K562 (cell line): ENCODE results near the gene CCDC196. TPM values are rescaled to one million over a fixed set of nuclear protein-coding genes. Genes with fewer than 3 reads are reported as not detected.

Experiments
- ATAC-seq: fragments of 200-7000 bp; cut with Tn5 transposase; 3 replicates; pipeline ENCODE4 v1.9.1; 2020; ENCODE audit warnings: moderate library complexity
- BruUV-seq: library from RNA; stranded (reverse); fragments of 400-500 nt; replicated peaks from 2 replicates; lab custom pipeline; 2021; lab: Mats Ljungman, UMichigan
- CTCF ChIA-PET: fragments of 300-600 bp; formaldehyde crosslinking; extraction: SDS; loops from one replicate; lab custom pipeline; 2021; ENCODE audit warnings: low intra/inter-chr PET ratio; lab: Yijun Ruan, JAX
- POLR2A ChIA-PET: fragments of 300-600, 350-650 bp; sonication (Branson Sonifier 250); formaldehyde crosslinking; extraction: SDS; loops from one replicate; lab custom pipeline; 2021; ENCODE audit warnings: antibody characterized with exemption, inconsistent platforms; lab: Yijun Ruan, JAX
- DNase-seq, 4 experiments: peaks; one replicate each; pipeline versions ENCODE4 v3.0.0 to v3.0.0-alpha.2; 2011 to 2018; ENCODE audit warnings: low spot score in 3 of 4, mixed read lengths in 3 of 4; ENCODE audit errors: extremely low read depth in 1 of 4
- FAIRE-seq: peaks from 2 replicates; lab custom pipeline; 2011; peaks lifted over from hg19 to GRCh38; lab: Jason Lieb, UNC
- H2AFZ ChIP-seq: 2 replicates; pipeline ENCODE4 v1.6.0; 2011; ENCODE audit warnings: low read depth, low read length, control low read depth, inconsistent platforms
- H3K27ac ChIP-seq: fragments of 200-600 bp; 3 replicates; pipeline ENCODE4 v1.8.0; 2011; ENCODE audit warnings: low read depth, mild to moderate bottlenecking, control low read depth, inconsistent platforms, low read length, moderate library complexity, mixed read lengths; ENCODE audit errors: extremely low read depth
- H3K27me3 ChIP-seq, 2 experiments: fragments of 300-600 bp in 1 of 2; 2 replicates in 1 of 2; 3 replicates in 1 of 2; pipeline versions ENCODE4 v1.6.0 to v1.8.0; 2011; ENCODE audit warnings: inconsistent platforms in 2 of 2, low read length in 2 of 2, mild to moderate bottlenecking in 1 of 2, mixed read lengths in 1 of 2, moderate library complexity in 1 of 2; ENCODE audit not compliant: control insufficient read depth in 2 of 2, insufficient read depth in 2 of 2
- H3K36me3 ChIP-seq: fragments of 300-600 bp; 3 replicates; pipeline ENCODE4 v1.8.0; 2011; ENCODE audit warnings: mild to moderate bottlenecking, low read length, inconsistent platforms; ENCODE audit not compliant: control insufficient read depth, insufficient read depth
- H3K4me1 ChIP-seq, 2 experiments: fragments of 200-600 bp in 1 of 2; replicated peaks in 1 of 2; 2 replicates in 1 of 2; 3 replicates in 1 of 2; pipeline versions ENCODE4 v1.5.1 to v1.8.0; 2011; ENCODE audit warnings: inconsistent platforms in 2 of 2, low read length in 2 of 2, mild to moderate bottlenecking in 1 of 2, mixed read lengths in 1 of 2, moderate library complexity in 1 of 2; ENCODE audit not compliant: control insufficient read depth in 2 of 2, insufficient read depth in 2 of 2
- H3K4me2 ChIP-seq: 2 replicates; pipeline ENCODE4 v1.6.1; 2011; ENCODE audit warnings: low read length, control low read depth, inconsistent platforms, mixed read lengths; ENCODE audit not compliant: insufficient read depth
- H3K4me3 ChIP-seq: fragments of 200-600 bp; sonication (generic), shearing (Covaris generic); 2 replicates; pipeline ENCODE4 v1.5.1; 2016; ENCODE audit warnings: control low read depth, inconsistent platforms
- H3K79me2 ChIP-seq: fragments of 200-600 bp; 3 replicates; pipeline ENCODE4 v1.8.0; 2011; ENCODE audit warnings: low read length, inconsistent platforms; ENCODE audit not compliant: control insufficient read depth, insufficient read depth
- H3K9ac ChIP-seq, 2 experiments: 2 replicates each; pipeline versions ENCODE4 v1.6.0 to v1.6.1; 2011; ENCODE audit warnings: low read depth in 2 of 2, low read length in 2 of 2, control low read depth in 1 of 2, inconsistent platforms in 1 of 2, mild to moderate bottlenecking in 1 of 2, mixed read lengths in 1 of 2; ENCODE audit not compliant: insufficient read depth in 1 of 2
- H3K9me1 ChIP-seq: one replicate; pipeline ENCODE4 v1.6.0; 2011; ENCODE audit warnings: inconsistent platforms, mild to moderate bottlenecking, low read length, moderate library complexity; ENCODE audit not compliant: control insufficient read depth, insufficient read depth
- H3K9me3 ChIP-seq: replicated peaks from 2 replicates; pipeline ENCODE4 v1.5.1; 2011; ENCODE audit warnings: low read depth, low read length, inconsistent platforms; ENCODE audit not compliant: control insufficient read depth, insufficient read depth
- H4K20me1 ChIP-seq: replicated peaks from 2 replicates; pipeline ENCODE4 v1.6.1; 2011; ENCODE audit warnings: low read length, inconsistent platforms, mixed read lengths; ENCODE audit not compliant: control insufficient read depth, insufficient read depth
- GABPB2 ChIP-seq: fragments of 250-450 bp; sonication (Bioruptor Pico); conservative IDR thresholded peaks from 2 replicates; pipeline ENCODE4 v1.5.1; 2021; ENCODE audit warnings: mild to moderate bottlenecking
- HNRNPLL ChIP-seq: fragments of 200-400 bp; formaldehyde crosslinking; IDR thresholded peaks from 2 replicates; pipeline ENCODE4 v1.6.1; 2017; ENCODE audit warnings: low read length, low read depth, mild to moderate bottlenecking; ENCODE audit not compliant: poor library complexity, severe bottlenecking
- MCM2 ChIP-seq: fragments of 450-650 bp; IDR thresholded peaks from 2 replicates; pipeline ENCODE4 v1.6.1; 2017; ENCODE audit warnings: low read depth, mild to moderate bottlenecking
- NCOA4 ChIP-seq: fragments of 450-650 bp; IDR thresholded peaks from 2 replicates; pipeline ENCODE4 v1.6.1; 2018; ENCODE audit warnings: mild to moderate bottlenecking; ENCODE audit not compliant: partially characterized antibody
- RB1 ChIP-seq: fragments of 450-650 bp; IDR thresholded peaks from 2 replicates; pipeline ENCODE4 v1.6.1; 2017; ENCODE audit warnings: low read depth, mild to moderate bottlenecking
- RBM22 ChIP-seq: fragments of 200-400 bp; formaldehyde crosslinking; IDR thresholded peaks from 2 replicates; pipeline ENCODE4 v1.6.1; 2018; ENCODE audit warnings: low read length, low read depth; ENCODE audit not compliant: poor library complexity, severe bottlenecking
- SNIP1 ChIP-seq: fragments of 450-650 bp; IDR thresholded peaks from 2 replicates; pipeline ENCODE4 v1.7.1; 2017; ENCODE audit warnings: low read depth, mild to moderate bottlenecking
- TAF15 ChIP-seq: fragments of 200-400 bp; formaldehyde crosslinking; IDR thresholded peaks from 2 replicates; pipeline ENCODE4 v1.6.1; 2017; ENCODE audit warnings: mild to moderate bottlenecking, low read depth, low read length, moderate library complexity
- ZBTB34 ChIP-seq: fragments of 250-450 bp; sonication (Bioruptor Pico); IDR thresholded peaks from 2 replicates; pipeline ENCODE4 v1.8.0; 2021; ENCODE audit warnings: mild to moderate bottlenecking, moderate library complexity
- ZNF263 ChIP-seq: sonication (generic); formaldehyde crosslinking; IDR thresholded peaks from 2 replicates; pipeline ENCODE4 v1.8.0; 2022; ENCODE audit warnings: mild to moderate bottlenecking, missing genetic modification reagents, borderline replicate concordance
- WGBS: fragments of 100-300 bp; shearing (Covaris generic); methylation state at CpG from one replicate; pipeline ENCODE4 v1.1.6; 2016; ENCODE audit warnings: low coverage, mixed read lengths; ENCODE audit not compliant: insufficient coverage; ENCODE audit errors: missing lambda C conversion rate; 5-methylcytosine and 5-hydroxymethylcytosine counted together
- in situ Hi-C: fragments of 300-500 bp; cut with MboI; formaldehyde crosslinking; loops from 4 replicates; pipeline ENCODE4 v1.15.0; 2018; ENCODE audit warnings: inconsistent platforms, mixed read lengths
- intact Hi-C: fragments of 100-400 bp; cut with micrococcal nuclease; formaldehyde crosslinking; loops from 2 replicates; pipeline ENCODE4 v1.14.2; 2022
- polyA plus RNA-seq, 8 experiments: library from polyadenylated mRNA; depleted of rRNA in 4 of 8; stranded (reverse) in 5 of 8; unstranded in 3 of 8; fragments of >200 nt; fragmentation: Nextera tagmentation in 2 of 8; fragmentation: Illumina TruSeq in 1 of 8; extraction: Ambion mirVana in 2 of 8; extraction: Trizol in 1 of 8; gene quantifications; 2 replicates each; pipeline versions ENCODE4 v1.2.1 to v1.2.3, GENCODE V29; 2011 to 2014; ENCODE audit warnings: inconsistent platforms in 1 of 8, missing spikeins in 1 of 8
- total RNA-seq, 7 experiments: library from RNA; depleted of rRNA in 6 of 7; stranded (reverse); fragments of >200 nt in 6 of 7; fragmentation: Illumina TruSeq in 2 of 7; extraction: Trizol in 2 of 7; gene quantifications; 2 replicates each; pipeline versions ENCODE4 v1.2.1 to v1.2.3, GENCODE V29; 2011 to 2021; ENCODE audit warnings: low replicate concordance in 1 of 7

CCDC196 gene
- total and polyA plus RNA-seq, 9 of the 15 experiments (the other 6 are each of a cell fraction or from before 2014, with no cell fraction given): not detected

GRCh38 chr14:66490143-66491111 is 4.3 kb downstream of the CCDC196 start:
- in situ Hi-C loops (loop anchor here (25.0 kb wide), 1 partner anchor 1322 kb away; the partner anchor contains the start of genes RAD51B and ZFYVE26), intact Hi-C loops (no loop called here)
- FAIRE-seq: no peak
- no peaks in the 10 kb centered on the region for H3K79me2 ChIP-seq
- 10% methylated on average over 3 of the region's 3 CpGs for WGBS
- H3K4me2 ChIP-seq: no peak overlapping the region
- no peaks in the 10 kb centered on the region for H3K27me3 ChIP-seq
- CTCF ChIA-PET: no interaction called here
- H2AFZ ChIP-seq: no peak overlapping the region
- H4K20me1 ChIP-seq: no peaks in the 10 kb centered on the region
- no peak for ATAC-seq
- no TSS peak for BruUV-seq
- no peaks in the 10 kb centered on the region for H3K9me3 ChIP-seq
- no peak for TF ChIP-seq SNIP1
- no peak for TF ChIP-seq ZBTB34 (CRISPR knock-in tag)
- TF ChIP-seq GABPB2: no peak
- TF ChIP-seq RBM22: no peak
- TF ChIP-seq MCM2: no peak
- no peak for TF ChIP-seq TAF15
- no peak for TF ChIP-seq HNRNPLL
- TF ChIP-seq RB1: no peak
- TF ChIP-seq ZNF263 (CRISPR knock-in tag): no peak
- TF ChIP-seq NCOA4: no peak
- H3K4me1 ChIP-seq: peaks cover 0 to 3% of the 10 kb centered on the region in 2 experiments; a peak in 2 of 5 replicates
- no peaks in the 10 kb centered on the region for H3K36me3 ChIP-seq
- H3K27ac ChIP-seq: no peak overlapping the region
- POLR2A ChIA-PET: no interaction called here
- H3K9me1 ChIP-seq: no peaks in the 10 kb centered on the region
- H3K9ac ChIP-seq: no peak overlapping the region
- DNase-seq: no peak
- no peak overlapping the region for H3K4me3 ChIP-seq
